SK-N-SH (cell line): Measurements from ENCODE around the gene PTPRJ. TPM values are rescaled to one million over a fixed set of nuclear protein-coding genes. Genes with fewer than 3 reads are reported as not detected.

ENCODE experiments used
- CTCF ChIA-PET: fragments of 300-600, 350-600 bp; formaldehyde crosslinking; extraction: SDS; loops from one replicate; lab custom pipeline; 2021; lab: Yijun Ruan, JAX
- POLR2A ChIA-PET: fragments of 350-600 bp; sonication (Branson Sonifier 250); formaldehyde crosslinking; extraction: SDS; loops from one replicate; lab custom pipeline; 2020; ENCODE audit warnings: antibody characterized with exemption, inconsistent platforms; lab: Yijun Ruan, JAX
- DNase-seq: peaks from one replicate; pipeline ENCODE4 v3.0.0; 2012
- H2AFZ ChIP-seq: fragments of 200-600 bp; sonication (generic); 2 replicates; pipeline ENCODE4 v1.8.1; 2016; ENCODE audit warnings: antibody characterized with exemption, mild to moderate bottlenecking, low read depth
- H3F3A ChIP-seq: fragments of 200-600 bp; sonication (generic); replicated peaks from 2 replicates; pipeline ENCODE3; 2016; ENCODE audit warnings: antibody characterized with exemption, mild to moderate bottlenecking; ENCODE audit not compliant: insufficient read depth
- H3K27ac ChIP-seq, 2 experiments: fragments of 200-500 bp in 1 of 2; fragments of 200-600 bp in 1 of 2; sonication (Bioruptor generic) in 1 of 2; sonication (generic), shearing (Covaris generic) in 1 of 2; 2 replicates each; pipeline versions ENCODE4 v1.5.1 to v1.6.1; 2014 to 2016; ENCODE audit warnings: low read depth in 2 of 2, inconsistent platforms in 1 of 2, low read length in 1 of 2, mild to moderate bottlenecking in 1 of 2, mixed read lengths in 1 of 2
- H3K27me3 ChIP-seq: fragments of 200-600 bp; sonication (generic), shearing (Covaris generic); 2 replicates; pipeline ENCODE4 v1.6.1; 2016; ENCODE audit warnings: mixed run types; ENCODE audit not compliant: insufficient read depth
- H3K36me3 ChIP-seq, 2 experiments: fragments of 200-500 bp in 1 of 2; fragments of 200-600 bp in 1 of 2; sonication (Bioruptor generic) in 1 of 2; sonication (generic) in 1 of 2; replicated peaks in 1 of 2; 2 replicates each; pipeline versions ENCODE3 to v1.5.1; 2014 to 2016; ENCODE audit warnings: low read length in 1 of 2, mild to moderate bottlenecking in 1 of 2; ENCODE audit not compliant: insufficient read depth in 2 of 2, control insufficient read depth in 1 of 2
- H3K4me1 ChIP-seq, 2 experiments: fragments of 200-500 bp in 1 of 2; fragments of 200-600 bp in 1 of 2; sonication (Bioruptor generic) in 1 of 2; sonication (generic), shearing (Covaris generic) in 1 of 2; 2 replicates each; pipeline versions ENCODE4 v1.5.1 to v1.6.1; 2014 to 2016; ENCODE audit warnings: low read depth in 1 of 2, low read length in 1 of 2, mixed run types in 1 of 2; ENCODE audit not compliant: insufficient read depth in 2 of 2, control insufficient read depth in 1 of 2
- H3K4me2 ChIP-seq: fragments of 200-600 bp; sonication (generic), shearing (Covaris generic); 2 replicates; pipeline ENCODE4 v1.6.1; 2017; ENCODE audit warnings: mixed run types
- H3K4me3 ChIP-seq, 2 experiments: fragments of 200-500 bp in 1 of 2; fragments of 200-600 bp in 1 of 2; sonication (Bioruptor generic) in 1 of 2; sonication (generic), shearing (Covaris generic) in 1 of 2; 2 replicates each; pipeline versions ENCODE4 v1.5.1 to v1.8.1; 2014 to 2016; ENCODE audit warnings: low read depth in 2 of 2, inconsistent platforms in 1 of 2, low read length in 1 of 2, mild to moderate bottlenecking in 1 of 2, mixed read lengths in 1 of 2, moderate library complexity in 1 of 2
- H3K79me2 ChIP-seq: fragments of 200-600 bp; sonication (generic); 2 replicates; pipeline ENCODE4 v1.8.1; 2017; ENCODE audit warnings: mild to moderate bottlenecking; ENCODE audit not compliant: insufficient read depth
- H3K9ac ChIP-seq: fragments of 200-600 bp; sonication (generic); 2 replicates; pipeline ENCODE4 v1.6.1; 2017; ENCODE audit warnings: mixed run types
- H3K9me2 ChIP-seq: fragments of 200-600 bp; sonication (generic); 2 replicates; pipeline ENCODE4 v1.6.1; 2017; ENCODE audit warnings: mixed run types
- H3K9me3 ChIP-seq: fragments of 200-600 bp; sonication (generic); 2 replicates; pipeline ENCODE4 v1.6.1; 2017; ENCODE audit warnings: mixed run types, mild to moderate bottlenecking, moderate library complexity
- H4K20me1 ChIP-seq: fragments of 200-600 bp; sonication (generic); 2 replicates; pipeline ENCODE4 v1.6.1; 2017; ENCODE audit warnings: mild to moderate bottlenecking, mixed run types; ENCODE audit not compliant: insufficient read depth
- CHD2 ChIP-seq: fragments of 150-350 bp; IDR thresholded peaks from 2 replicates; pipeline ENCODE4 v1.6.1; 2018; ENCODE audit warnings: low read length; ENCODE audit not compliant: partially characterized antibody
- IRF3 ChIP-seq: fragments of 150-350 bp; IDR thresholded peaks from 2 replicates; pipeline ENCODE4 v1.6.1; 2016; ENCODE audit warnings: mild to moderate bottlenecking, low read depth, low read length
- JUND ChIP-seq: IDR thresholded peaks from 2 replicates; pipeline ENCODE4 v1.4.0; 2012
- POLR2AphosphoS5 ChIP-seq: IDR thresholded peaks from 2 replicates; pipeline ENCODE4 v1.6.1; 2012; ENCODE audit warnings: low read depth, low read length
- RAD21 ChIP-seq: IDR thresholded peaks from 2 replicates; pipeline ENCODE4 v1.6.1; 2012; ENCODE audit warnings: mild to moderate bottlenecking, low read length
- RCOR1 ChIP-seq: fragments of 150-350 bp; IDR thresholded peaks from 2 replicates; pipeline ENCODE4 v1.6.1; 2017; ENCODE audit warnings: antibody characterized with exemption, low read length
- REST ChIP-seq: IDR thresholded peaks from 2 replicates; pipeline ENCODE4 v1.6.1; 2012; ENCODE audit warnings: mild to moderate bottlenecking, low read depth, low read length, moderate library complexity
- RFX5 ChIP-seq: IDR thresholded peaks from 2 replicates; pipeline ENCODE4 v1.6.1; 2012; ENCODE audit warnings: mild to moderate bottlenecking, improper control_type of control experiment, low read length
- TAF1 ChIP-seq: IDR thresholded peaks from 2 replicates; pipeline ENCODE4 v1.6.1; 2012; ENCODE audit warnings: low read depth, mild to moderate bottlenecking, low read length, moderate library complexity, borderline replicate concordance
- TCF12 ChIP-seq: IDR thresholded peaks from 2 replicates; pipeline ENCODE4 v1.4.0; 2012
- USF2 ChIP-seq: fragments of 150-350 bp; IDR thresholded peaks from 2 replicates; pipeline ENCODE4 v1.6.1; 2017; ENCODE audit warnings: antibody characterized with exemption, low read length, low read depth, borderline replicate concordance
- ZBTB33 ChIP-seq: IDR thresholded peaks from 2 replicates; pipeline ENCODE4 v1.4.0; 2012; ENCODE audit warnings: low read depth, borderline replicate concordance
- WGBS: methylation state at CpG from one replicate; pipeline ENCODE4 v1.1.6; 2017; ENCODE audit warnings: low lambda C conversion rate; 5-methylcytosine and 5-hydroxymethylcytosine counted together
- polyA plus RNA-seq, 3 experiments: library from polyadenylated mRNA; depleted of rRNA; stranded (reverse); fragments of >200 nt; gene quantifications; 2 replicates each; pipeline ENCODE4 v1.2.3, GENCODE V29; 2012

PTPRJ gene
- polyA plus RNA-seq, 1 of the 3 experiments (the other 2 are of a cell fraction) = 4.5 TPM

GRCh38 chr11:47987310-47987709 lies 7.0 kb downstream of the PTPRJ start:
- H3K9me3 ChIP-seq = no peaks in the 10 kb centered on the region
- CTCF ChIA-PET = no interaction called here
- POLR2A ChIA-PET = no interaction called here
- H2AFZ ChIP-seq = no peak overlapping the region
- TF ChIP-seq TAF1 (no peak), IRF3 (no peak), CHD2 (no peak), JUND (no peak), REST (no peak), RFX5 (no peak), ZBTB33 (no peak), RCOR1 (no peak), POLR2AphosphoS5 (no peak)
- WGBS = 96% methylated on average over 2 of the region's 2 CpGs
- H3K4me3 ChIP-seq = no peak overlapping the region
- no peak for DNase-seq
- H3K79me2 ChIP-seq = peaks cover 100% of the 10 kb centered on the region
- H3K4me1 ChIP-seq = peaks cover 5 to 32% of the 10 kb centered on the region in 2 experiments; a peak in 3 of 4 replicates
- peaks cover 24% of the 10 kb centered on the region for H3F3A ChIP-seq
- no peaks in the 10 kb centered on the region for H3K27me3 ChIP-seq
- H3K9ac ChIP-seq = no peak overlapping the region
- H3K4me2 ChIP-seq = no peak overlapping the region
- H3K9me2 ChIP-seq = no peaks in the 10 kb centered on the region
- peak overlapping the region in 1 of 2 experiments; percentile 4; a peak in 1 of 4 replicates for H3K27ac ChIP-seq
- peaks cover 0 to 8% of the 10 kb centered on the region in 2 experiments for H3K36me3 ChIP-seq
- peaks cover 4% of the 10 kb centered on the region for H4K20me1 ChIP-seq

- peaks cover 5 to 35% of the 10 kb centered on the region in 2 experiments; a peak in 3 of 4 replicates for H3K4me1 ChIP-seq
- peaks cover 100% of the 10 kb centered on the region for H3K79me2 ChIP-seq
- peak overlapping the region in 1 of 2 experiments; percentile 4; a peak in 1 of 4 replicates for H3K27ac ChIP-seq
- no peak overlapping the region for H3K4me2 ChIP-seq
- H2AFZ ChIP-seq = no peak overlapping the region
- 84% methylated on average over 6 of the region's 6 CpGs for WGBS
- H3K27me3 ChIP-seq = no peaks in the 10 kb centered on the region
- H3F3A ChIP-seq = peaks cover 28% of the 10 kb centered on the region
- peaks cover 0 to 8% of the 10 kb centered on the region in 2 experiments for H3K36me3 ChIP-seq
- POLR2A ChIA-PET = no interaction called here
- no peaks in the 10 kb centered on the region for H3K9me2 ChIP-seq
- H3K4me3 ChIP-seq = no peak overlapping the region
- CTCF ChIA-PET = no interaction called here
- DNase-seq = no peak
- no peak for TF ChIP-seq JUND
- no peak for TF ChIP-seq RAD21
- no peak for TF ChIP-seq RFX5
- TF ChIP-seq TCF12 = no peak
- TF ChIP-seq USF2 = no peak
- peaks cover 5% of the 10 kb centered on the region for H4K20me1 ChIP-seq
- no peak overlapping the region for H3K9ac ChIP-seq
- no peaks in the 10 kb centered on the region for H3K9me3 ChIP-seq
These were observed 7.4 kb downstream of the PTPRJ start for GRCh38 chr11:47987781-47988180.
